Gastrocnemius medialis (tissue), 4 donors: ENCODE data around the gene SULF2.

Experiments
- POLR2A ChIP-seq, 2 donors: fragments of 450-650 bp; IDR thresholded peaks; one replicate each; pipeline ENCODE4 v1.6.1; 2017; ENCODE audit warnings: antibody characterized with exemption in 2 of 2, mild to moderate bottlenecking in 2 of 2, moderate library complexity in 2 of 2
- TF ChIP-seq, protein P1 (sequence below), 5 experiments: fragments of 450-650 bp in 3 of 5; fragments of 200-600 bp in 2 of 5; sonication (generic) in 2 of 5; IDR thresholded peaks in 4 of 5; conservative IDR thresholded peaks in 1 of 5; 1 replicate in 4 of 5; 2 replicates in 1 of 5; pipeline ENCODE4 v1.5.1; 2016 to 2019; ENCODE audit warnings: antibody characterized with exemption in 5 of 5, mild to moderate bottlenecking in 3 of 5, moderate library complexity in 3 of 5

DNA sequence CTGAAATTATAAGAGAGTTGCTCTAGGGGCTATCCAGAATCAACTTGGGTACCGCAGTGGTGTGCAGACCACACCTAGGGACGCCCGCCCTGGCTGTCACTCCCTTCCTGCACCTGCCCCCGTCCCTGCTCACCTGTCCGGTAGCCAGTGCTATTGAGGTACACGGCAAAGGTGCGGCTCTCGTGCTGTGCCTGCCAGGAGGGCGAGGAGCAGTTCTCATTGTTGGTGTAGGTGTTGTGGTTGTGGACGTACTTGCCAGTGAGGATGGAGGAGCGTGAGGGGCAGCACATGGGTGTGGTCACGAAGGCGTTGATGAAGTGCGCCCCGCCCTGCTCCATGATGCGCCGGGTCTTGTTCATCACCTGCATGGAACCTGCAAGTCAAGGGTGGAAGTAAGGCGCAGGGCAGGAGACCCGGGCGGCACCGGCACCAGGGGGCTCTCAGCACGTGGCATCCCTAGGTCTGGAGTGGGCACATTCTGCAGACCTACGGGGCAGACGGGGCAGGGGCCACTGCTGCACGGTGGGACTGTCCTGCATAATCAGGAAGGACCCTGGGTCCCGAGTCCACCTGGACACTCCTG lies 48.6 kb downstream of the SULF2 start:
- TF ChIP-seq, protein P1, sequence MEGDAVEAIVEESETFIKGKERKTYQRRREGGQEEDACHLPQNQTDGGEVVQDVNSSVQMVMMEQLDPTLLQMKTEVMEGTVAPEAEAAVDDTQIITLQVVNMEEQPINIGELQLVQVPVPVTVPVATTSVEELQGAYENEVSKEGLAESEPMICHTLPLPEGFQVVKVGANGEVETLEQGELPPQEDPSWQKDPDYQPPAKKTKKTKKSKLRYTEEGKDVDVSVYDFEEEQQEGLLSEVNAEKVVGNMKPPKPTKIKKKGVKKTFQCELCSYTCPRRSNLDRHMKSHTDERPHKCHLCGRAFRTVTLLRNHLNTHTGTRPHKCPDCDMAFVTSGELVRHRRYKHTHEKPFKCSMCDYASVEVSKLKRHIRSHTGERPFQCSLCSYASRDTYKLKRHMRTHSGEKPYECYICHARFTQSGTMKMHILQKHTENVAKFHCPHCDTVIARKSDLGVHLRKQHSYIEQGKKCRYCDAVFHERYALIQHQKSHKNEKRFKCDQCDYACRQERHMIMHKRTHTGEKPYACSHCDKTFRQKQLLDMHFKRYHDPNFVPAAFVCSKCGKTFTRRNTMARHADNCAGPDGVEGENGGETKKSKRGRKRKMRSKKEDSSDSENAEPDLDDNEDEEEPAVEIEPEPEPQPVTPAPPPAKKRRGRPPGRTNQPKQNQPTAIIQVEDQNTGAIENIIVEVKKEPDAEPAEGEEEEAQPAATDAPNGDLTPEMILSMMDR (IDR thresholded peaks at IDR 0.05 in 4 of 5, conservative IDR thresholded peaks at IDR 0.05 in 1 of 5): no peak
- TF ChIP-seq POLR2A (IDR thresholded peaks at IDR 0.05): no peak
